ENCODE results near the gene C20orf204.

Gene C20orf204

DNA sequence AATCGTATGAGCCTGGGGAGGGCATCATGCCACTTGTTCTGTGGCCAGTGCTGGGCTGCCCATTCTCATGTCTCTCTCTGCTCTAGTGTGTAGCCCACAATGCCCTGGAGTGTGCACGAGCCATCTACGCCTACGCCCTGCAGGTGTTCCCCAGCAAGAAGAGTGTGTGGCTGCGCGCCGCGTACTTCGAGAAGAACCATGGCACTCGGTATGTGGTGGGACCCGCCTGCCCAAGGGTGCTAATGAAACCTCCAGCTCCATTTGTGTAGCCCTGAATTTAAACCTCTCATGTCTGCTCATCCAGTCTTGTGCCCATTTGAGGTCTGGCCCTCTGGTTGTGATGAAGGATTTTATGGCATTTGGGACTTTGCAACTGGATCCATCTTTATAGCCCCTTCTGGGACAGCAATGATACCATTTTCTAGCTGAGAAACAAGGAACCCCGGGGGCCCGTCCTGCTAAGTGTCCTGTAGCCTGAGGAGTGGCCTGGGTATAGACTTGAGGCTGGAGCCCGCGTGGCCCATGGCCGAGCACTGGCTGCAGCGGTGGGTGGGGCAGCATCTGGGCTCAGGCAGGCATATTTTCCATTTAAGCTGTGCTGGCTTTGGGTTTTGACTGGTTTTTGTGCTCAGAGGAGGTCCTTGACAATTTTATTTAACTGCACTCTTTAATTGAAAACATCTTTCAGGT, 13.2 kb upstream of the C20orf204 start:
- TF ChIP-seq TAF1 (IDR thresholded peaks at IDR 0.05; ENCODE audit: low read depth) = no peak
- no peak for TF ChIP-seq RAD21 (IDR thresholded peaks at IDR 0.05; ENCODE audit: low read depth)
- no peak for TF ChIP-seq NFIC (IDR thresholded peaks at IDR 0.05)
- TF ChIP-seq, protein P1, sequence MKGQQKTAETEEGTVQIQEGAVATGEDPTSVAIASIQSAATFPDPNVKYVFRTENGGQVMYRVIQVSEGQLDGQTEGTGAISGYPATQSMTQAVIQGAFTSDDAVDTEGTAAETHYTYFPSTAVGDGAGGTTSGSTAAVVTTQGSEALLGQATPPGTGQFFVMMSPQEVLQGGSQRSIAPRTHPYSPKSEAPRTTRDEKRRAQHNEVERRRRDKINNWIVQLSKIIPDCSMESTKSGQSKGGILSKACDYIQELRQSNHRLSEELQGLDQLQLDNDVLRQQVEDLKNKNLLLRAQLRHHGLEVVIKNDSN (IDR thresholded peaks at IDR 0.05) = no peak
- TF ChIP-seq EGR1 (IDR thresholded peaks at IDR 0.05) = no peak
- no peak for TF ChIP-seq FOXM1 (IDR thresholded peaks at IDR 0.05; ENCODE audit: borderline replicate concordance, low read depth)
- TF ChIP-seq ZBTB7A (IDR thresholded peaks at IDR 0.05; ENCODE audit: low read depth) = no peak
- TF ChIP-seq EP300 (IDR thresholded peaks at IDR 0.05; ENCODE audit: borderline replicate concordance) = no peak
- TF ChIP-seq, protein P2, sequence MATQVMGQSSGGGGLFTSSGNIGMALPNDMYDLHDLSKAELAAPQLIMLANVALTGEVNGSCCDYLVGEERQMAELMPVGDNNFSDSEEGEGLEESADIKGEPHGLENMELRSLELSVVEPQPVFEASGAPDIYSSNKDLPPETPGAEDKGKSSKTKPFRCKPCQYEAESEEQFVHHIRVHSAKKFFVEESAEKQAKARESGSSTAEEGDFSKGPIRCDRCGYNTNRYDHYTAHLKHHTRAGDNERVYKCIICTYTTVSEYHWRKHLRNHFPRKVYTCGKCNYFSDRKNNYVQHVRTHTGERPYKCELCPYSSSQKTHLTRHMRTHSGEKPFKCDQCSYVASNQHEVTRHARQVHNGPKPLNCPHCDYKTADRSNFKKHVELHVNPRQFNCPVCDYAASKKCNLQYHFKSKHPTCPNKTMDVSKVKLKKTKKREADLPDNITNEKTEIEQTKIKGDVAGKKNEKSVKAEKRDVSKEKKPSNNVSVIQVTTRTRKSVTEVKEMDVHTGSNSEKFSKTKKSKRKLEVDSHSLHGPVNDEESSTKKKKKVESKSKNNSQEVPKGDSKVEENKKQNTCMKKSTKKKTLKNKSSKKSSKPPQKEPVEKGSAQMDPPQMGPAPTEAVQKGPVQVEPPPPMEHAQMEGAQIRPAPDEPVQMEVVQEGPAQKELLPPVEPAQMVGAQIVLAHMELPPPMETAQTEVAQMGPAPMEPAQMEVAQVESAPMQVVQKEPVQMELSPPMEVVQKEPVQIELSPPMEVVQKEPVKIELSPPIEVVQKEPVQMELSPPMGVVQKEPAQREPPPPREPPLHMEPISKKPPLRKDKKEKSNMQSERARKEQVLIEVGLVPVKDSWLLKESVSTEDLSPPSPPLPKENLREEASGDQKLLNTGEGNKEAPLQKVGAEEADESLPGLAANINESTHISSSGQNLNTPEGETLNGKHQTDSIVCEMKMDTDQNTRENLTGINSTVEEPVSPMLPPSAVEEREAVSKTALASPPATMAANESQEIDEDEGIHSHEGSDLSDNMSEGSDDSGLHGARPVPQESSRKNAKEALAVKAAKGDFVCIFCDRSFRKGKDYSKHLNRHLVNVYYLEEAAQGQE (IDR thresholded peaks at IDR 0.05; ENCODE audit: low read depth) = no peak
- no peak for TF ChIP-seq TCF12 (IDR thresholded peaks at IDR 0.05; ENCODE audit: low read depth)
- TF ChIP-seq CEBPB (IDR thresholded peaks at IDR 0.05) = no peak
- TF ChIP-seq YY1 (IDR thresholded peaks at IDR 0.05; ENCODE audit: low read depth) = no peak
- TF ChIP-seq CREB1 (IDR thresholded peaks at IDR 0.05; ENCODE audit: low read depth) = no peak
- no peak for TF ChIP-seq TEAD4 (IDR thresholded peaks at IDR 0.05)
- TF ChIP-seq, protein P3, sequence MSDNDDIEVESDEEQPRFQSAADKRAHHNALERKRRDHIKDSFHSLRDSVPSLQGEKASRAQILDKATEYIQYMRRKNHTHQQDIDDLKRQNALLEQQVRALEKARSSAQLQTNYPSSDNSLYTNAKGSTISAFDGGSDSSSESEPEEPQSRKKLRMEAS (IDR thresholded peaks at IDR 0.05) = no peak

DNA sequence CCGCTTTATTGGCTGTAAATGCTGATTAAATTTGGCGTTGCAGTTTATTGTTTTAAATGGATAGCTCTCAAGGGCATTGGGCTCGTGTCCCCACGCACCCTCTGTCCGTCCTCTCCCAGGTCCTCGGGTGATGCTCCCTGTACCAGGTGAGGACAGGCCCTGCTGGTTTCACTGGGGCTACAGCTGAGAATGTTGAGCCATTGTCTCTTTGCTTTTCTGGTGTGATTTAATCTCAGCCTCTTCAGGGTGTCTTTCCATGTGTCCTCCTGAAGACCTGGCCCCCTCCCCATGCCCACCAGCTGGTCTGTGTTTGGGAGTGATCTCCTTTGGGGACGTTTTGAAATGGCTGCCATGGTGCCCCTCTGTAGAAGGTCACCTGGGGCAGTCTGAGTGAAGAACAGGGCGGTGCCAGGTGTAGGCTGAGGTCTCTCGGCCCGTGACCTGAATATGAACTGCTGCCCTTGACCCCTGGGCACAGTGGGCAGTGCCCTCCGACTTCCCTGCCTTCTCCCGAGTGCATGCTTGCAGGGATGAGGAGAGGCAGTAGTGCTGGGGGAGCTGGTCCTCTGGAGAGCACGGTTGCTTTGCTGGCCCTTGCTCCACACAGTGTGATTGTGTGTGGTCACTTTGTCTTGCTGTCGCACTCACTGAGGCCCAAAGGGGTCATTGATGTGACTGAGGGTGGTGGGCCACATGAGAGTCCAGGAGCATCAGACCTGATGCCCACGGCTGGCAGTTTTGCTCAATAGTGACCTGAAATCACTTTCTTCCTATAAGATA, 12.4 kb upstream of the C20orf204 start:
- TF ChIP-seq RAD21 (IDR thresholded peaks at IDR 0.05; ENCODE audit: low read depth) = no peak
- TF ChIP-seq CEBPB (IDR thresholded peaks at IDR 0.05) = no peak
- no peak for TF ChIP-seq TCF12 (IDR thresholded peaks at IDR 0.05; ENCODE audit: low read depth)
- no peak for TF ChIP-seq TEAD4 (IDR thresholded peaks at IDR 0.05)
- TF ChIP-seq, protein P3 (IDR thresholded peaks at IDR 0.05) = no peak
- TF ChIP-seq, protein P1 (IDR thresholded peaks at IDR 0.05) = no peak
- TF ChIP-seq CREB1 (IDR thresholded peaks at IDR 0.05; ENCODE audit: low read depth) = no peak
- TF ChIP-seq, protein P2 (IDR thresholded peaks at IDR 0.05; ENCODE audit: low read depth) = no peak
- no peak for TF ChIP-seq YY1 (IDR thresholded peaks at IDR 0.05; ENCODE audit: low read depth)
- no peak for TF ChIP-seq TAF1 (IDR thresholded peaks at IDR 0.05; ENCODE audit: low read depth)
- no peak for TF ChIP-seq FOXM1 (IDR thresholded peaks at IDR 0.05; ENCODE audit: borderline replicate concordance, low read depth)
- TF ChIP-seq EGR1 (IDR thresholded peaks at IDR 0.05) = no peak
- no peak for TF ChIP-seq NFIC (IDR thresholded peaks at IDR 0.05)
- TF ChIP-seq EP300 (IDR thresholded peaks at IDR 0.05; ENCODE audit: borderline replicate concordance) = no peak
- TF ChIP-seq ZBTB7A (IDR thresholded peaks at IDR 0.05; ENCODE audit: low read depth) = no peak

DNA sequence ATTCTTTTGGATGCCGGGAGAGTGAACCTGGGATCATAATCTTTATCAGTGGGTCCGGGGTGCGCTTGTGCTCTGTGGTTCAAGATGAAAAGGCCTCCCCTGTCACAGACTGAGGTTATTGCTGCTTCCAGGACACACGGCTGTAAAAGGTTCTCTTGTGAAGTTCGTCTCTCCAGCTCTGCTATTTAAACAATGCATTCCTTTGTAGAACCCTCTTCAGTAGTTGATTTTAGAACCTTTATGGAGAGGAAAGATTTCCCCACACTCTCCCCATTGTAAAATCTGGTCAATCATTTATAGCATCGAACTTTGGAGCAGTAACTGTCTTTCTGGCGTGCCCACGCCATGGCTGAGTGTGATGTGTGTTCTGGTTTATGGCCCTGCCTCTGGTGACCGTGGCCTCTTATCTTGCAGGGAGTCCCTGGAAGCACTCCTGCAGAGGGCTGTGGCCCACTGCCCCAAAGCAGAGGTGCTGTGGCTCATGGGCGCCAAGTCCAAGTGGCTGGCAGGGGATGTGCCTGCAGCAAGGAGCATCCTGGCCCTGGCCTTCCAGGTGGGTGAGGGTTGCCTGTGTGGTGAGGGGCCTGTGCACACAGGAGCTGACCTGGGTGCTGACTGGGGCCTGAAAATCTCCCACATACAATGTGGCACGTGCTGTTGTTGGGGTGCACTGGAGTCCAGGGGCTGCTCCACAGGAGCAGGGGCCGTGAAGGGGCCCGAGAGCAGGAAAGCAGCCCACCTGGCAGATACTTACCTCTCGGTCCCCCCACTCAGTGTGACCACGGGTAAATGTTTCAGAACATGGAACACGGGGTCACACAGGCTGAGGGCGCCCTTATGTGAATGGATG, 11.6 kb upstream of the C20orf204 start:
- no peak for TF ChIP-seq TEAD4 (IDR thresholded peaks at IDR 0.05)
- TF ChIP-seq, protein P2 (IDR thresholded peaks at IDR 0.05; ENCODE audit: low read depth) = peak; percentile 47; the same call in 1 of the 2 replicates
